ENCODE data around the gene CLIP4. TPM values are rescaled to one million over a fixed set of nuclear protein-coding genes. Genes with fewer than 3 reads are reported as not detected.

Gene CLIP4
- total and polyA plus RNA-seq, 2 of the 13 experiments (the other 11 are each of a cell fraction or from before 2014, with no cell fraction given) = 0.46 to 0.49 TPM

DNA sequence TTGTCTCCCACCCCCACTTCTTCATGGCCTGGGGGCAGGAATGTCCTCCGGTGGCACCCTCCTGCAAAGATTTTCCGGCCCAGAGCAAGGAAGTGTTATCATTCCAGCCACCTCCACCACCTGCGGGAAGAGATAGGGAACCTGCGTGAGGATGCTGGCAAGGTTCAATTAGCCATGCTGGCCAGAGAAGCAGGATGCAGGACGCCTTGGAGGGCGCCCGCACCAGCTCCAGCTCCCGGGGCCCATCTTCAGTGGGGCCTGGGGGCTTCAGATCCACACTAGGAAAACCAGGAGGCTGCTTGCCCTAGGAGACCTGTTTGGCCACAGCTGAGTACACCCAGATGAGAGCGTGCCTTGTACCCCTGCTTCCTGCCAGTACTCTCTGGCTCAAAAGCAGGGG lies 113.7 kb downstream of the CLIP4 start:
- ChIA-PET CTCF (ENCODE audit: low intra/inter-chr PET ratio, low total read pairs) (no interaction called here), POLR2A (no interaction called here)
- H3K4me1 ChIP-seq (ENCODE audit: insufficient read depth, low read length) = no peaks in the 10 kb centered on the region
- TF ChIP-seq TSC22D2 (CRISPR knock-in tag; IDR thresholded peaks at IDR 0.05; ENCODE audit: borderline replicate concordance) (no peak), ZMYM2 (CRISPR knock-in tag; IDR thresholded peaks at IDR 0.05) (no peak), ZNF703 (CRISPR knock-in tag; IDR thresholded peaks at IDR 0.05; ENCODE audit: borderline replicate concordance) (no peak), ZNF17 (CRISPR knock-in tag; IDR thresholded peaks at IDR 0.05) (no peak), GFI1 (CRISPR knock-in tag; IDR thresholded peaks at IDR 0.05; ENCODE audit: borderline replicate concordance) (no peak)
- TF ChIP-seq, protein P1, sequence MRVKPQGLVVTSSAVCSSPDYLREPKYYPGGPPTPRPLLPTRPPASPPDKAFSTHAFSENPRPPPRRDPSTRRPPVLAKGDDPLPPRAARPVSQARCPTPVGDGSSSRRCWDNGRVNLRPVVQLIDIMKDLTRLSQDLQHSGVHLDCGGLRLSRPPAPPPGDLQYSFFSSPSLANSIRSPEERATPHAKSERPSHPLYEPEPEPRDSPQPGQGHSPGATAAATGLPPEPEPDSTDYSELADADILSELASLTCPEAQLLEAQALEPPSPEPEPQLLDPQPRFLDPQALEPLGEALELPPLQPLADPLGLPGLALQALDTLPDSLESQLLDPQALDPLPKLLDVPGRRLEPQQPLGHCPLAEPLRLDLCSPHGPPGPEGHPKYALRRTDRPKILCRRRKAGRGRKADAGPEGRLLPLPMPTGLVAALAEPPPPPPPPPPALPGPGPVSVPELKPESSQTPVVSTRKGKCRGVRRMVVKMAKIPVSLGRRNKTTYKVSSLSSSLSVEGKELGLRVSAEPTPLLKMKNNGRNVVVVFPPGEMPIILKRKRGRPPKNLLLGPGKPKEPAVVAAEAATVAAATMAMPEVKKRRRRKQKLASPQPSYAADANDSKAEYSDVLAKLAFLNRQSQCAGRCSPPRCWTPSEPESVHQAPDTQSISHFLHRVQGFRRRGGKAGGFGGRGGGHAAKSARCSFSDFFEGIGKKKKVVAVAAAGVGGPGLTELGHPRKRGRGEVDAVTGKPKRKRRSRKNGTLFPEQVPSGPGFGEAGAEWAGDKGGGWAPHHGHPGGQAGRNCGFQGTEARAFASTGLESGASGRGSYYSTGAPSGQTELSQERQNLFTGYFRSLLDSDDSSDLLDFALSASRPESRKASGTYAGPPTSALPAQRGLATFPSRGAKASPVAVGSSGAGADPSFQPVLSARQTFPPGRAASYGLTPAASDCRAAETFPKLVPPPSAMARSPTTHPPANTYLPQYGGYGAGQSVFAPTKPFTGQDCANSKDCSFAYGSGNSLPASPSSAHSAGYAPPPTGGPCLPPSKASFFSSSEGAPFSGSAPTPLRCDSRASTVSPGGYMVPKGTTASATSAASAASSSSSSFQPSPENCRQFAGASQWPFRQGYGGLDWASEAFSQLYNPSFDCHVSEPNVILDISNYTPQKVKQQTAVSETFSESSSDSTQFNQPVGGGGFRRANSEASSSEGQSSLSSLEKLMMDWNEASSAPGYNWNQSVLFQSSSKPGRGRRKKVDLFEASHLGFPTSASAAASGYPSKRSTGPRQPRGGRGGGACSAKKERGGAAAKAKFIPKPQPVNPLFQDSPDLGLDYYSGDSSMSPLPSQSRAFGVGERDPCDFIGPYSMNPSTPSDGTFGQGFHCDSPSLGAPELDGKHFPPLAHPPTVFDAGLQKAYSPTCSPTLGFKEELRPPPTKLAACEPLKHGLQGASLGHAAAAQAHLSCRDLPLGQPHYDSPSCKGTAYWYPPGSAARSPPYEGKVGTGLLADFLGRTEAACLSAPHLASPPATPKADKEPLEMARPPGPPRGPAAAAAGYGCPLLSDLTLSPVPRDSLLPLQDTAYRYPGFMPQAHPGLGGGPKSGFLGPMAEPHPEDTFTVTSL (CRISPR knock-in tag; IDR thresholded peaks at IDR 0.05; ENCODE audit: borderline replicate concordance) = no peak
- TF ChIP-seq, protein P2, sequence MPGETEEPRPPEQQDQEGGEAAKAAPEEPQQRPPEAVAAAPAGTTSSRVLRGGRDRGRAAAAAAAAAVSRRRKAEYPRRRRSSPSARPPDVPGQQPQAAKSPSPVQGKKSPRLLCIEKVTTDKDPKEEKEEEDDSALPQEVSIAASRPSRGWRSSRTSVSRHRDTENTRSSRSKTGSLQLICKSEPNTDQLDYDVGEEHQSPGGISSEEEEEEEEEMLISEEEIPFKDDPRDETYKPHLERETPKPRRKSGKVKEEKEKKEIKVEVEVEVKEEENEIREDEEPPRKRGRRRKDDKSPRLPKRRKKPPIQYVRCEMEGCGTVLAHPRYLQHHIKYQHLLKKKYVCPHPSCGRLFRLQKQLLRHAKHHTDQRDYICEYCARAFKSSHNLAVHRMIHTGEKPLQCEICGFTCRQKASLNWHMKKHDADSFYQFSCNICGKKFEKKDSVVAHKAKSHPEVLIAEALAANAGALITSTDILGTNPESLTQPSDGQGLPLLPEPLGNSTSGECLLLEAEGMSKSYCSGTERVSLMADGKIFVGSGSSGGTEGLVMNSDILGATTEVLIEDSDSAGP (CRISPR knock-in tag; IDR thresholded peaks at IDR 0.05; ENCODE audit: borderline replicate concordance) = no peak
- TF ChIP-seq, protein P3, sequence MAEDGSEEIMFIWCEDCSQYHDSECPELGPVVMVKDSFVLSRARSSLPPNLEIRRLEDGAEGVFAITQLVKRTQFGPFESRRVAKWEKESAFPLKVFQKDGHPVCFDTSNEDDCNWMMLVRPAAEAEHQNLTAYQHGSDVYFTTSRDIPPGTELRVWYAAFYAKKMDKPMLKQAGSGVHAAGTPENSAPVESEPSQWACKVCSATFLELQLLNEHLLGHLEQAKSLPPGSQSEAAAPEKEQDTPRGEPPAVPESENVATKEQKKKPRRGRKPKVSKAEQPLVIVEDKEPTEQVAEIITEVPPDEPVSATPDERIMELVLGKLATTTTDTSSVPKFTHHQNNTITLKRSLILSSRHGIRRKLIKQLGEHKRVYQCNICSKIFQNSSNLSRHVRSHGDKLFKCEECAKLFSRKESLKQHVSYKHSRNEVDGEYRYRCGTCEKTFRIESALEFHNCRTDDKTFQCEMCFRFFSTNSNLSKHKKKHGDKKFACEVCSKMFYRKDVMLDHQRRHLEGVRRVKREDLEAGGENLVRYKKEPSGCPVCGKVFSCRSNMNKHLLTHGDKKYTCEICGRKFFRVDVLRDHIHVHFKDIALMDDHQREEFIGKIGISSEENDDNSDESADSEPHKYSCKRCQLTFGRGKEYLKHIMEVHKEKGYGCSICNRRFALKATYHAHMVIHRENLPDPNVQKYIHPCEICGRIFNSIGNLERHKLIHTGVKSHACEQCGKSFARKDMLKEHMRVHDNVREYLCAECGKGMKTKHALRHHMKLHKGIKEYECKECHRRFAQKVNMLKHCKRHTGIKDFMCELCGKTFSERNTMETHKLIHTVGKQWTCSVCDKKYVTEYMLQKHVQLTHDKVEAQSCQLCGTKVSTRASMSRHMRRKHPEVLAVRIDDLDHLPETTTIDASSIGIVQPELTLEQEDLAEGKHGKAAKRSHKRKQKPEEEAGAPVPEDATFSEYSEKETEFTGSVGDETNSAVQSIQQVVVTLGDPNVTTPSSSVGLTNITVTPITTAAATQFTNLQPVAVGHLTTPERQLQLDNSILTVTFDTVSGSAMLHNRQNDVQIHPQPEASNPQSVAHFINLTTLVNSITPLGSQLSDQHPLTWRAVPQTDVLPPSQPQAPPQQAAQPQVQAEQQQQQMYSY (CRISPR knock-in tag; IDR thresholded peaks at IDR 0.05) = no peak
- TF ChIP-seq, protein P4, sequence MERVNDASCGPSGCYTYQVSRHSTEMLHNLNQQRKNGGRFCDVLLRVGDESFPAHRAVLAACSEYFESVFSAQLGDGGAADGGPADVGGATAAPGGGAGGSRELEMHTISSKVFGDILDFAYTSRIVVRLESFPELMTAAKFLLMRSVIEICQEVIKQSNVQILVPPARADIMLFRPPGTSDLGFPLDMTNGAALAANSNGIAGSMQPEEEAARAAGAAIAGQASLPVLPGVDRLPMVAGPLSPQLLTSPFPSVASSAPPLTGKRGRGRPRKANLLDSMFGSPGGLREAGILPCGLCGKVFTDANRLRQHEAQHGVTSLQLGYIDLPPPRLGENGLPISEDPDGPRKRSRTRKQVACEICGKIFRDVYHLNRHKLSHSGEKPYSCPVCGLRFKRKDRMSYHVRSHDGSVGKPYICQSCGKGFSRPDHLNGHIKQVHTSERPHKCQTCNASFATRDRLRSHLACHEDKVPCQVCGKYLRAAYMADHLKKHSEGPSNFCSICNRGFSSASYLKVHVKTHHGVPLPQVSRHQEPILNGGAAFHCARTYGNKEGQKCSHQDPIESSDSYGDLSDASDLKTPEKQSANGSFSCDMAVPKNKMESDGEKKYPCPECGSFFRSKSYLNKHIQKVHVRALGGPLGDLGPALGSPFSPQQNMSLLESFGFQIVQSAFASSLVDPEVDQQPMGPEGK (CRISPR knock-in tag; IDR thresholded peaks at IDR 0.05) = no peak
- TF ChIP-seq, protein P5, sequence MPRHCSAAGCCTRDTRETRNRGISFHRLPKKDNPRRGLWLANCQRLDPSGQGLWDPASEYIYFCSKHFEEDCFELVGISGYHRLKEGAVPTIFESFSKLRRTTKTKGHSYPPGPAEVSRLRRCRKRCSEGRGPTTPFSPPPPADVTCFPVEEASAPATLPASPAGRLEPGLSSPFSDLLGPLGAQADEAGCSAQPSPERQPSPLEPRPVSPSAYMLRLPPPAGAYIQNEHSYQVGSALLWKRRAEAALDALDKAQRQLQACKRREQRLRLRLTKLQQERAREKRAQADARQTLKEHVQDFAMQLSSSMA (CRISPR knock-in tag; IDR thresholded peaks at IDR 0.05) = no peak

More for the DNA sequence above, 113.7 kb downstream of the CLIP4 start:
- Histone ChIP-seq H3K9me3 (ENCODE audit: low read length) (no peaks in the 10 kb centered on the region), H3K4me3 (replicated peaks in 1 of 3; ENCODE audit: insufficient read depth in 1 of 3, low read depth in 2 of 3, low read length in 3 of 3) (no peak overlapping the region), H3K36me3 (replicated peaks in 1 of 2; ENCODE audit: control insufficient read depth in 1 of 2, insufficient read depth in 2 of 2, low read length in 2 of 2) (no peaks in the 10 kb centered on the region), H3K9ac (ENCODE audit: insufficient read depth, low read depth, low read length) (no peak overlapping the region), H3K4me2 (ENCODE audit: low read depth, low read length) (no peak overlapping the region), H3K27me3 (ENCODE audit: control insufficient read depth in 1 of 2, insufficient read depth in 2 of 2, low read length in 2 of 2) (peaks cover 14 to 88% of the 10 kb centered on the region in 2 experiments; a peak in 4 of 5 replicates), H3K27ac (ENCODE audit: extremely low read length, insufficient read depth, low read length) (no peak overlapping the region), H2AFZ (ENCODE audit: low read length) (no peak overlapping the region), H4K20me1 (ENCODE audit: insufficient read depth, low read length) (no peaks in the 10 kb centered on the region), H3K79me2 (ENCODE audit: insufficient read depth, low read length) (no peaks in the 10 kb centered on the region)
- in situ Hi-C loops (cut with HindIII; ENCODE audit: extremely low pct_ligation_motif_present, low pct_unique_long_range_greater_than_20kb) = no loop called here
- no peak for FAIRE-seq
- intact Hi-C loops (cut with micrococcal nuclease; ENCODE audit: unreplicated experiment) = no loop called here
- 15% methylated on average over 6 of the region's 9 CpGs for WGBS (ENCODE audit: low lambda C conversion rate)
- BruUV-seq (replicated peaks) = no TSS peak
- DNase-seq (ENCODE audit: low spot score) = no peak
- no peak for ATAC-seq
